ENCODE data around the gene METTL5. TPM values are rescaled to one million over a fixed set of nuclear protein-coding genes. Genes with fewer than 3 reads are reported as not detected.

METTL5 gene
- total RNA-seq, 1 experiment from 2014 or later: 103 TPM

DNA sequence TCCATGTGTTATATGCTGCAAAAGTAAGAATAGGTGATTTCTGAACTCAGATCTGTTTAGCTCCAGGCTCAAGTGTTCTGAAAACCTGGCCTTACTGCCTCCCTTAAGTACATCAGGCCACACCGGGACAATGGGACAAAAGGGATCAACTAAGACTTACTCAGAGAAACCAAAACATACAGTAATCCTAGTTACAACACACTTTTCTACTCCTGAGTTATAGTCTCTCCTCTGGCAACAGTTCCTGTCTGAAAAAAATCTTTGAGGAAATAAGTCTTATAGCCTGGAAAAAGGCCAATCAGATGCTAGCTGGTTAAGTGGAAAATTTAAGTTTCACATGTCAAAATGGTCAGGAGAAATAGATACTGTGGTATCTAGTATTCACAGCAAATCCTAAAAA, 5.6 kb downstream of the METTL5 start:
- no peak overlapping the region for H3K4me3 ChIP-seq (replicated peaks in 1 of 2; ENCODE audit: low read depth in 1 of 2, low read length in 2 of 2)
- H3K9ac ChIP-seq (ENCODE audit: low read length): no peak overlapping the region
- DNase-seq (ENCODE audit: low read depth, low spot score) (no peak), ATAC-seq (no peak)
- ChIA-PET POLR2A (no interaction called here), RAD21 (ENCODE audit: low non-redundant PET in 1 of 2, low total read pairs in 2 of 2, uncharacterized antibody in 2 of 2, unreplicated experiment in 2 of 2) (no interaction called here), CTCF (interaction anchor here (0.7 to 1.2 kb wide), 2 partner anchors 58 to 367 kb away, joined by 3 read pairs; no protein-coding TSS in a partner anchor)
- no peak overlapping the region for H3K27ac ChIP-seq (ENCODE audit: low read depth, low read length)
- H4K20me1 ChIP-seq (ENCODE audit: insufficient read depth): peaks cover 4% of the 10 kb centered on the region; the same call in 1 of the 2 replicates
- peaks cover 9 to 34% of the 10 kb centered on the region in 2 experiments for H3K36me3 ChIP-seq (ENCODE audit: control insufficient read depth in 1 of 2, insufficient read depth in 2 of 2, low read length in 2 of 2)
- no peaks in the 10 kb centered on the region for H3K27me3 ChIP-seq (ENCODE audit: insufficient read depth, low read length)
- H2AFZ ChIP-seq (ENCODE audit: low read depth, low read length, poor library complexity, severe bottlenecking): no peak overlapping the region
- intact Hi-C loops (cut with micrococcal nuclease): no loop called here
- H3K9me2 ChIP-seq (ENCODE audit: insufficient read depth): no peaks in the 10 kb centered on the region
- BruUV-seq (replicated peaks): no TSS peak
- TF ChIP-seq POLR2AphosphoS5 (IDR thresholded peaks at IDR 0.05; ENCODE audit: low read depth, low read length): no peak
- TF ChIP-seq, protein P1, sequence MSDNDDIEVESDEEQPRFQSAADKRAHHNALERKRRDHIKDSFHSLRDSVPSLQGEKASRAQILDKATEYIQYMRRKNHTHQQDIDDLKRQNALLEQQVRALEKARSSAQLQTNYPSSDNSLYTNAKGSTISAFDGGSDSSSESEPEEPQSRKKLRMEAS (IDR thresholded peaks at IDR 0.05): no peak
- TF ChIP-seq, protein P2, sequence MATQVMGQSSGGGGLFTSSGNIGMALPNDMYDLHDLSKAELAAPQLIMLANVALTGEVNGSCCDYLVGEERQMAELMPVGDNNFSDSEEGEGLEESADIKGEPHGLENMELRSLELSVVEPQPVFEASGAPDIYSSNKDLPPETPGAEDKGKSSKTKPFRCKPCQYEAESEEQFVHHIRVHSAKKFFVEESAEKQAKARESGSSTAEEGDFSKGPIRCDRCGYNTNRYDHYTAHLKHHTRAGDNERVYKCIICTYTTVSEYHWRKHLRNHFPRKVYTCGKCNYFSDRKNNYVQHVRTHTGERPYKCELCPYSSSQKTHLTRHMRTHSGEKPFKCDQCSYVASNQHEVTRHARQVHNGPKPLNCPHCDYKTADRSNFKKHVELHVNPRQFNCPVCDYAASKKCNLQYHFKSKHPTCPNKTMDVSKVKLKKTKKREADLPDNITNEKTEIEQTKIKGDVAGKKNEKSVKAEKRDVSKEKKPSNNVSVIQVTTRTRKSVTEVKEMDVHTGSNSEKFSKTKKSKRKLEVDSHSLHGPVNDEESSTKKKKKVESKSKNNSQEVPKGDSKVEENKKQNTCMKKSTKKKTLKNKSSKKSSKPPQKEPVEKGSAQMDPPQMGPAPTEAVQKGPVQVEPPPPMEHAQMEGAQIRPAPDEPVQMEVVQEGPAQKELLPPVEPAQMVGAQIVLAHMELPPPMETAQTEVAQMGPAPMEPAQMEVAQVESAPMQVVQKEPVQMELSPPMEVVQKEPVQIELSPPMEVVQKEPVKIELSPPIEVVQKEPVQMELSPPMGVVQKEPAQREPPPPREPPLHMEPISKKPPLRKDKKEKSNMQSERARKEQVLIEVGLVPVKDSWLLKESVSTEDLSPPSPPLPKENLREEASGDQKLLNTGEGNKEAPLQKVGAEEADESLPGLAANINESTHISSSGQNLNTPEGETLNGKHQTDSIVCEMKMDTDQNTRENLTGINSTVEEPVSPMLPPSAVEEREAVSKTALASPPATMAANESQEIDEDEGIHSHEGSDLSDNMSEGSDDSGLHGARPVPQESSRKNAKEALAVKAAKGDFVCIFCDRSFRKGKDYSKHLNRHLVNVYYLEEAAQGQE (IDR thresholded peaks at IDR 0.05; ENCODE audit: low read depth): no peak
- TF ChIP-seq ZNF274 (IDR thresholded peaks at IDR 0.05; ENCODE audit: low read depth, low read length): no peak
- no peak for TF ChIP-seq FOSL1 (IDR thresholded peaks at IDR 0.05; ENCODE audit: low read depth)
- TF ChIP-seq JUND (IDR thresholded peaks at IDR 0.05): no peak
- no peak for TF ChIP-seq ELF1 (IDR thresholded peaks at IDR 0.05; ENCODE audit: borderline replicate concordance, low read depth)
- TF ChIP-seq, protein P3, sequence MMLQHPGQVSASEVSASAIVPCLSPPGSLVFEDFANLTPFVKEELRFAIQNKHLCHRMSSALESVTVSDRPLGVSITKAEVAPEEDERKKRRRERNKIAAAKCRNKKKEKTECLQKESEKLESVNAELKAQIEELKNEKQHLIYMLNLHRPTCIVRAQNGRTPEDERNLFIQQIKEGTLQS (IDR thresholded peaks at IDR 0.05): no peak
- no peak for TF ChIP-seq EZH2phosphoT487 (IDR thresholded peaks at IDR 0.05; ENCODE audit: borderline replicate concordance)
- TF ChIP-seq CBX3 (IDR thresholded peaks at IDR 0.05; ENCODE audit: low read depth): no peak
- no peak for TF ChIP-seq RAD21 (IDR thresholded peaks at IDR 0.05; ENCODE audit: low read depth)
- no peak for TF ChIP-seq TCF7L2 (IDR thresholded peaks at IDR 0.05; ENCODE audit: borderline replicate concordance, extremely low read depth, insufficient read depth, insufficient read length)
- TF ChIP-seq YY1 (IDR thresholded peaks at IDR 0.05; ENCODE audit: extremely low read depth, insufficient replicate concordance, low read depth, low read length): no peak
- no peak for TF ChIP-seq EZH2 (IDR thresholded peaks at IDR 0.05)
- TF ChIP-seq POLR2A (IDR thresholded peaks at IDR 0.05; ENCODE audit: borderline replicate concordance, extremely low read depth, insufficient read depth, insufficient read length): no peak
- no peak for TF ChIP-seq EGR1 (IDR thresholded peaks at IDR 0.05; ENCODE audit: low read depth)
- no peak for TF ChIP-seq ZFX (IDR thresholded peaks at IDR 0.05)
- no peak for TF ChIP-seq SRF (IDR thresholded peaks at IDR 0.05; ENCODE audit: low read depth)
- peaks cover 17 to 33% of the 10 kb centered on the region in 2 experiments for H3K4me1 ChIP-seq (ENCODE audit: control insufficient read depth in 1 of 2, insufficient read depth in 2 of 2, low read length in 2 of 2)
- H3K79me2 ChIP-seq (ENCODE audit: insufficient read depth, low read length): peaks cover 67% of the 10 kb centered on the region
- H3K4me2 ChIP-seq (ENCODE audit: low read length): no peak overlapping the region
- no peaks in the 10 kb centered on the region for H3K9me3 ChIP-seq (ENCODE audit: control insufficient read depth in 1 of 2, insufficient read depth in 1 of 2, low read depth in 1 of 2, low read length in 2 of 2)
